ENCODE data around the gene SEC61G.

Gene SEC61G

GRCh38 chr7:54758702-54759592 lies at the start of gene SEC61G:
Gene SEC61G, minus strand, starts transcription at chr7:54759211. Its CDS starts 1,623 bp downstream, at chr7:54757588.
- Histone ChIP-seq H3K27me3 (ENCODE audit: low read depth, low read length) (no peaks in the 10 kb centered on the region), H2AFZ (ENCODE audit: low read depth, low read length) (peak within 1 kb of the TSS; percentile 29; the same call in 1 of the 2 replicates), H3K36me3 (replicated peaks; ENCODE audit: low read depth, low read length) (peaks cover 28% of the 10 kb centered on the region), H4K20me1 (ENCODE audit: insufficient read depth, low read length) (peaks cover 41% of the 10 kb centered on the region), H3K79me2 (ENCODE audit: low read length) (peaks cover 64% of the 10 kb centered on the region), H3K9me3 (ENCODE audit: insufficient read depth, low read length) (no peaks in the 10 kb centered on the region), H3K27ac (ENCODE audit: low read length) (peak within 1 kb of the TSS; percentile 78), H3K4me2 (ENCODE audit: low read length) (peak within 1 kb of the TSS; percentile 98), H3K4me1 (ENCODE audit: low read length) (peaks cover 41% of the 10 kb centered on the region), H3K4me3 (ENCODE audit: low read length) (peak within 1 kb of the TSS; percentile 91), H3K9ac (ENCODE audit: low read length) (peak within 1 kb of the TSS; percentile 98)
- TF ChIP-seq CTCF (IDR thresholded peaks at IDR 0.05; ENCODE audit: low read depth, low read length) (no peak), EZH2phosphoT487 (IDR thresholded peaks at IDR 0.05; ENCODE audit: low read depth) (no peak)

- no peak overlapping the region for H3K9ac ChIP-seq (ENCODE audit: low read length)
- H4K20me1 ChIP-seq (ENCODE audit: insufficient read depth, low read length): no peaks in the 10 kb centered on the region
- TF ChIP-seq CTCF (IDR thresholded peaks at IDR 0.05; ENCODE audit: low read depth, low read length) (no peak), EZH2phosphoT487 (IDR thresholded peaks at IDR 0.05; ENCODE audit: low read depth) (no peak)
- H3K79me2 ChIP-seq (ENCODE audit: low read length): no peaks in the 10 kb centered on the region
- peak overlapping the region; percentile 77 for H3K4me2 ChIP-seq (ENCODE audit: low read length)
- peak overlapping the region; percentile 47 for H3K4me3 ChIP-seq (ENCODE audit: low read length)
- H3K27ac ChIP-seq (ENCODE audit: low read length): peak overlapping the region; percentile 40; the same call in 1 of the 2 replicates
- H3K4me1 ChIP-seq (ENCODE audit: low read length): peaks cover 21% of the 10 kb centered on the region
- no peaks in the 10 kb centered on the region for H3K9me3 ChIP-seq (ENCODE audit: insufficient read depth, low read length)
- peaks cover 45% of the 10 kb centered on the region for H3K27me3 ChIP-seq (ENCODE audit: low read depth, low read length)
- no peak overlapping the region for H2AFZ ChIP-seq (ENCODE audit: low read depth, low read length)
- H3K36me3 ChIP-seq (replicated peaks; ENCODE audit: low read depth, low read length): no peaks in the 10 kb centered on the region
These were observed 43.8 kb upstream of the SEC61G start for GRCh38 chr7:54802841-54803240.

- TF ChIP-seq EZH2phosphoT487 (IDR thresholded peaks at IDR 0.05; ENCODE audit: low read depth) (no peak), CTCF (IDR thresholded peaks at IDR 0.05; ENCODE audit: low read depth, low read length) (no peak)
These were observed 43.1 kb upstream of the SEC61G start for GRCh38 chr7:54802114-54802513.

GRCh38 chr7:54799792-54800191 lies 40.8 kb upstream of the SEC61G start:
- H3K4me1 ChIP-seq (ENCODE audit: low read length): peaks cover 21% of the 10 kb centered on the region
- TF ChIP-seq CTCF (IDR thresholded peaks at IDR 0.05; ENCODE audit: low read depth, low read length): no peak
- no peak for TF ChIP-seq EZH2phosphoT487 (IDR thresholded peaks at IDR 0.05; ENCODE audit: low read depth)
- H3K79me2 ChIP-seq (ENCODE audit: low read length): no peaks in the 10 kb centered on the region
- no peak overlapping the region for H3K27ac ChIP-seq (ENCODE audit: low read length)
- no peaks in the 10 kb centered on the region for H4K20me1 ChIP-seq (ENCODE audit: insufficient read depth, low read length)
- H3K4me2 ChIP-seq (ENCODE audit: low read length): no peak overlapping the region
- H3K9ac ChIP-seq (ENCODE audit: low read length): no peak overlapping the region
- H3K9me3 ChIP-seq (ENCODE audit: insufficient read depth, low read length): no peaks in the 10 kb centered on the region
- no peak overlapping the region for H3K4me3 ChIP-seq (ENCODE audit: low read length)
- H3K27me3 ChIP-seq (ENCODE audit: low read depth, low read length): peaks cover 43% of the 10 kb centered on the region
- H3K36me3 ChIP-seq (replicated peaks; ENCODE audit: low read depth, low read length): no peaks in the 10 kb centered on the region
- H2AFZ ChIP-seq (ENCODE audit: low read depth, low read length): no peak overlapping the region

More at GRCh38 chr7:54802114-54802513, 43.1 kb upstream of the SEC61G start:
- Histone ChIP-seq H3K4me1 (ENCODE audit: low read length) (peaks cover 21% of the 10 kb centered on the region), H3K4me3 (ENCODE audit: low read length) (no peak overlapping the region), H2AFZ (ENCODE audit: low read depth, low read length) (no peak overlapping the region), H3K9ac (ENCODE audit: low read length) (no peak overlapping the region), H3K27me3 (ENCODE audit: low read depth, low read length) (peaks cover 44% of the 10 kb centered on the region), H3K79me2 (ENCODE audit: low read length) (no peaks in the 10 kb centered on the region), H3K4me2 (ENCODE audit: low read length) (peak overlapping the region; percentile 77; the same call in 1 of the 2 replicates), H3K27ac (ENCODE audit: low read length) (no peak overlapping the region), H4K20me1 (ENCODE audit: insufficient read depth, low read length) (no peaks in the 10 kb centered on the region), H3K9me3 (ENCODE audit: insufficient read depth, low read length) (no peaks in the 10 kb centered on the region), H3K36me3 (replicated peaks; ENCODE audit: low read depth, low read length) (no peaks in the 10 kb centered on the region)

All from OCI-LY3 (cell line).